PFSK-1 (cell line): ENCODE results near the gene ETV4.

ENCODE experiments used
- FOXP2 ChIP-seq: optimal IDR thresholded peaks from 2 replicates; pipeline ENCODE3; 2011; ENCODE audit warnings: borderline replicate concordance, control low read depth, inconsistent platforms; ENCODE audit not compliant: insufficient read depth; ENCODE audit errors: extremely low read length, extremely low read depth
- POLR2AphosphoS5 ChIP-seq: IDR thresholded peaks from 2 replicates; pipeline ENCODE4 v1.6.1; 2012; ENCODE audit warnings: low read depth, mild to moderate bottlenecking, control low read depth, low read length, moderate library complexity
- SIN3A ChIP-seq: IDR thresholded peaks from 2 replicates; pipeline ENCODE4 v1.6.1; 2012; ENCODE audit warnings: mild to moderate bottlenecking, low read length, moderate library complexity, borderline replicate concordance; ENCODE audit not compliant: insufficient read depth
- TAF1 ChIP-seq: IDR thresholded peaks from 2 replicates; pipeline ENCODE4 v1.6.1; 2012; ENCODE audit warnings: low read length, control low read depth, borderline replicate concordance; ENCODE audit not compliant: insufficient read depth
- TF ChIP-seq, protein P1 (sequence below), 2 experiments: IDR thresholded peaks; 2 replicates each; pipeline versions ENCODE4 v1.6.1 to v1.8.0; 2011 to 2012; ENCODE audit warnings: low read depth in 2 of 2, low read length in 2 of 2, control low read depth in 1 of 2, inconsistent platforms in 1 of 2, mild to moderate bottlenecking in 1 of 2, moderate library complexity in 1 of 2; ENCODE audit not compliant: insufficient read depth in 1 of 2

DNA sequence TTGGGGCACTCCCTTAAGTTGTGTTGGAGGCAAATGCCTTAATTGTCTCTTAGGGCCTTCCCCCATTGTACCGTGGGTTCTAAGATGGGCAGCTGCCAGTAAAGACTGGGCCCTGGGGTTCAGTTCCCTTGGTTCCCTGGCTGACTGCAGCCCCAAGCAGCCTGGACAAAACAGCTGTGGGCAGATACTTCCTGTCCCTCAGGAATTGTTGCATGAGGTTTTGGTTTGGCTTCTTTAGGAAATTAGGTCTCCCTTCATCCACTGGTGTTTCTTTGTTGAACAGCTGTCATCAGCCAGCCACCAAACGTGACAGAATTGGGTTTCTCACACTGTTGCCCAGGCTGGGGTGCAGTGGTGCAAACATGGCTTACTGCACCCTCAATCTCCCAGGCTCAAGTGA, 42.0 kb upstream of the ETV4 start:
- TF ChIP-seq POLR2AphosphoS5 (no peak), TAF1 (no peak), SIN3A (no peak), FOXP2 (no peak)
- TF ChIP-seq, protein P1, sequence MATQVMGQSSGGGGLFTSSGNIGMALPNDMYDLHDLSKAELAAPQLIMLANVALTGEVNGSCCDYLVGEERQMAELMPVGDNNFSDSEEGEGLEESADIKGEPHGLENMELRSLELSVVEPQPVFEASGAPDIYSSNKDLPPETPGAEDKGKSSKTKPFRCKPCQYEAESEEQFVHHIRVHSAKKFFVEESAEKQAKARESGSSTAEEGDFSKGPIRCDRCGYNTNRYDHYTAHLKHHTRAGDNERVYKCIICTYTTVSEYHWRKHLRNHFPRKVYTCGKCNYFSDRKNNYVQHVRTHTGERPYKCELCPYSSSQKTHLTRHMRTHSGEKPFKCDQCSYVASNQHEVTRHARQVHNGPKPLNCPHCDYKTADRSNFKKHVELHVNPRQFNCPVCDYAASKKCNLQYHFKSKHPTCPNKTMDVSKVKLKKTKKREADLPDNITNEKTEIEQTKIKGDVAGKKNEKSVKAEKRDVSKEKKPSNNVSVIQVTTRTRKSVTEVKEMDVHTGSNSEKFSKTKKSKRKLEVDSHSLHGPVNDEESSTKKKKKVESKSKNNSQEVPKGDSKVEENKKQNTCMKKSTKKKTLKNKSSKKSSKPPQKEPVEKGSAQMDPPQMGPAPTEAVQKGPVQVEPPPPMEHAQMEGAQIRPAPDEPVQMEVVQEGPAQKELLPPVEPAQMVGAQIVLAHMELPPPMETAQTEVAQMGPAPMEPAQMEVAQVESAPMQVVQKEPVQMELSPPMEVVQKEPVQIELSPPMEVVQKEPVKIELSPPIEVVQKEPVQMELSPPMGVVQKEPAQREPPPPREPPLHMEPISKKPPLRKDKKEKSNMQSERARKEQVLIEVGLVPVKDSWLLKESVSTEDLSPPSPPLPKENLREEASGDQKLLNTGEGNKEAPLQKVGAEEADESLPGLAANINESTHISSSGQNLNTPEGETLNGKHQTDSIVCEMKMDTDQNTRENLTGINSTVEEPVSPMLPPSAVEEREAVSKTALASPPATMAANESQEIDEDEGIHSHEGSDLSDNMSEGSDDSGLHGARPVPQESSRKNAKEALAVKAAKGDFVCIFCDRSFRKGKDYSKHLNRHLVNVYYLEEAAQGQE (IDR thresholded peaks at IDR 0.05; ENCODE audit: insufficient read depth in 1 of 2, low read depth in 2 of 2, low read length in 2 of 2) = no peak
